HG02588 (cell line): ENCODE measurements around the gene IGFL3.

Source experiments
- ATAC-seq: cut with Tn5 transposase; IDR thresholded peaks from one replicate; pipeline ENCODE4 v1.9.1; 2021; ENCODE audit warnings: mild to moderate bottlenecking, moderate library complexity; ENCODE audit not compliant: unreplicated experiment

IGFL3 gene

DNA sequence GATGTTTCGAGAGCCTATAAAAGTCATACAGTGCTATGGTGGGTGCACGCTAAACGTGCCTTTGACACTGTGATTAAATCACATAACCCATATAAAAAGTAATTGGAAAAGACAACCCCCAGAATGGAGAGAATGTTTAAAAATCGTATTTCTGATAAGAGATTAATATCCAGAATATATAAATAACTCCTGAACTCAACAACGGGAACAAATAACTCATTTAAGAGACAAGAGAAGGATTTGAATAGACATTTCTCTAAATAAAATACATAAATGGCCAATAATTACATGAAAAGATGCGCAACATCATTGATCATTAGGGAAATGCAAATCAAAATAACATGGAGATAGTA is 46.7 kb downstream of the IGFL3 start:
- ATAC-seq: no peak

DNA sequence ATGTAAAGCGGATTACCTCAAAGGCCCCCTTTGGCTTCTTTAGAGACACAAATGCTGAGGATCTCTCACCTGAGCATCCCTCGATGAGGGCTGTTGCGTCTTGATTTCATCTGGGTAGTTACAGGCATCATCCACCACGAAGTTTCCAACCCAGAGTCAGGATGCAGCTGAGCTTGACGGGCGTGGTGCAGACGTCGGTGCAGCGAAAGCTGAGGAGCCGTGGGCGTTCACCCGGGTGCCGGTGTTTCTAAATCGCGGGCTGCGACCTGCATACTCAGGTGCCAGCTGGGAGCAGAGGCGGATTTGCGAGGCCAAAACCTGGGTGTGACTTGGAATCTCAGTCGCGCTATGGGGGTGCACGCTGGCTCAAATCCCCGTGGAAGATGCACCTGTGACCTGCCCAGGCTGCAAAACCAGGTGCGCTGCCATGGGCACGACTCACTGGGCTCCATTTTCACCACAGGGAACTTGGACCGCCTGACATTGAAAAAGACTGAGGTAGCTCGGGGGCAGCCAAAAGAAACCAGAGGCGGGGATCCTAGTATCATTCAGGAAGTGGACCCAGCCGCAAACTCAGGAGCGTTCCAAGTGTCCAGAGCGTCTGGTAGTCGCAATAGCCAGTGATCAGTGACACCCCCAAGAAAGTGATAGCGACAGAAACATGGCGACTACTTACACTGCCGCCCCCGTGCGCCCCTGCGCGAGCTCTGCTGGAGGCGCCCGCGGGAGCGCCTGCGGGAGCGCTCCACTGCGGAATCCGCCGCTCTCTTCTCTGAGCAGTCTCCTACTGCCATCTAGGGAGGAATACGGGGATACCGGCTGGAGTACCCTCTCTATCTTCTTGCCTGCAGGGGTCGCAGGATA is 47.3 kb downstream of the IGFL3 start:
- no peak for ATAC-seq

DNA sequence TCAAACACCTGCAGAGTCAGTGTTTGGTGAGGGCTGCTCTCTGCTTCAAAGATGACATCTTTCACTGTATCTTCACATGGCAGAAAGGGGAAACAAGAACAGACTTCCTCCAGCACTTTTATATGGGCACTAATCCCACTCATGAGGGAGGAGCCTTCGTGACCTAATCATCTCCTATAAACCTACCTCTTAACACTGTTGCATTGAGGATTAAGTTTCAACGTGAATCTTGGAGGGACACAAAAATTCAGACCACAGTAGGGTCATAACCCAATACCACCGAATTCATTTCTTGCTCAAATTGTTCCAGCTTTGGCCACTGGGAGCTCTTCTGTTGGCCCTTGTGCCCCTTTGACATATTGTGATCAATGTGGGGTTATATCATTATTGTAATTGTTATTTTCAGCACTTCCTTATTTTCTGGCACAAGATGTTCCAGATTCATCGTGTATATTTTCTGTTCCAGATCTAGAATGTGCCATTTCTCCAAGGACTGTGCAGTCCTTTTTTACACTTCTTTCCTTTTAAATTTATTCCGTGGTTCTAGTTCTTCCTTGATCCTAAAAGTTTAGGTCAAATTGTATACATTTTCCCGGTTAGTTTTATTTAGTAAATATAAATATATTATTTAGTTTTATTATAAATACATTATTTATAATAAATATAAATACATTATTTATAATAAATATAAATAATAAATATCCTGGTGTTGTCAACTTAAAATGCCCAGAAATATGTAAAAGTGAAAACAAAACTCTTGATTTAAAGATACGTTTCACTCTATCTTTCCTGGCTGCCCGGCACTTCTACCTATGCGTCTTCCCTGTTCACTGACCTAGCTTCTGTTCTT is 48.2 kb downstream of the IGFL3 start:
- no peak for ATAC-seq

DNA sequence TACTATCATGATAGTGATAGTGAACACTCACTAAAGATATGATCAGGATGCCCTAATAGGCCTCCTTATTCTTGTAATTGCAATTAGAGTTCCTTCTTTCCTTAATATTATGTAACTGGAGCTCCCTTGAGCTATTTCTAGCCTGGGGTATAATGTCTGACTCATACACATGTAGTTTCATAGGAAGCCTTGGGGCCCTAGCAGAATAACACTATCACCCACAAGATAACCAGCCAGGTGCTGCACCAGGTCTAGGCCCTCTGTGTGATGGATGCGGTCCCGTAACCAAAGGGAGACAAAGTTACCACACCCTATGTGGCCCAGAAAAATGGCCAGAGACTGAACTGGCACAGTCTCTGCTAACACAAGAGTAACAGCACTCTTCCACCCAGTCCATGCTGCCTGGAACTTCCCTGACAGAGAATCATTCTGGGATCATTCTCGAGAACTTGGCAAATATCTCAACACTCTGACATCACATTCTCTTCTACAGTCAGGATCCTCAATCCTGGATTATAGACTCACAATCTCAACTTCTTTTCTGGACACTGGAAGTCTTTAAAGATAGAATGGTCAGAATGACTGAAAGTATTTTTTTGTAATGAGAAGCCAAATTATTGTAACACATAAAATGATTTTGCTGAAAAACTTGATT is 51.1 kb downstream of the IGFL3 start:
- ATAC-seq: no peak
